HEK293 (cell line): ENCODE measurements around the gene USP32.

Source experiments
- CTCF ChIA-PET: fragments of 350-600 bp; formaldehyde crosslinking; extraction: SDS; loops from one replicate; lab custom pipeline; 2021; ENCODE audit warnings: antibody characterized with exemption; lab: Yijun Ruan, JAX
- POLR2A ChIA-PET: fragments of 300-600 bp; formaldehyde crosslinking; extraction: SDS; loops from one replicate; lab custom pipeline; 2020; ENCODE audit warnings: antibody characterized with exemption, inconsistent platforms; lab: Yijun Ruan, JAX
- H3K27ac ChIP-seq: fragments of 200-500 bp; sonication (Bioruptor generic); 2 replicates; pipeline ENCODE4 v1.5.1; 2014; ENCODE audit warnings: low read depth, low read length, control low read depth, inconsistent platforms; ENCODE audit errors: extremely low read depth
- H3K36me3 ChIP-seq, 2 experiments: fragments of 200-500 bp in 1 of 2; sonication (Bioruptor generic) in 1 of 2; 1 replicate in 1 of 2; 2 replicates in 1 of 2; pipeline ENCODE4 v1.5.1; 2014 to 2017; ENCODE audit warnings: inconsistent platforms in 2 of 2, low read length in 2 of 2; ENCODE audit not compliant: control insufficient read depth in 2 of 2, insufficient read depth in 1 of 2
- H3K4me1 ChIP-seq: fragments of 200-500 bp; sonication (Bioruptor generic); 2 replicates; pipeline ENCODE4 v1.5.1; 2014; ENCODE audit warnings: mild to moderate bottlenecking, low read length, inconsistent platforms; ENCODE audit not compliant: control insufficient read depth, insufficient read depth
- H3K4me3 ChIP-seq: 2 replicates; pipeline ENCODE4 v1.5.1; 2011; ENCODE audit warnings: low read depth, mild to moderate bottlenecking, control low read depth, low read length, moderate library complexity
- H3K9me3 ChIP-seq: fragments of 200-500 bp; sonication (Bioruptor generic); 2 replicates; pipeline ENCODE4 v1.5.1; 2014; ENCODE audit warnings: low read depth, low read length, inconsistent platforms; ENCODE audit not compliant: control insufficient read depth, insufficient read depth
- GLIS1 ChIP-seq: fragments of 450-650 bp; formaldehyde crosslinking; IDR thresholded peaks from 2 replicates; pipeline ENCODE4 v1.5.1; 2016; ENCODE audit warnings: missing biosample characterization, missing genetic modification characterization
- PRDM10 ChIP-seq: fragments of 450-650 bp; formaldehyde crosslinking; IDR thresholded peaks from 2 replicates; pipeline ENCODE4 v1.5.1; 2016; ENCODE audit warnings: missing biosample characterization, missing genetic modification characterization
- SCRT2 ChIP-seq: fragments of 450-650 bp; formaldehyde crosslinking; IDR thresholded peaks from 2 replicates; pipeline ENCODE4 v1.5.1; 2016; ENCODE audit warnings: missing biosample characterization, missing genetic modification characterization
- SETDB1 ChIP-seq: IDR thresholded peaks from one replicate; pipeline ENCODE4 v1.6.1; 2017; ENCODE audit warnings: mild to moderate bottlenecking, low read length, moderate library complexity, mixed read lengths; ENCODE audit not compliant: insufficient read length
- TRIM28 ChIP-seq: IDR thresholded peaks from 2 replicates; pipeline ENCODE4 v1.6.1; 2011; ENCODE audit warnings: low read length, control low read depth, borderline replicate concordance
- ZFP69B ChIP-seq: fragments of 450-650 bp; formaldehyde crosslinking; IDR thresholded peaks from 2 replicates; pipeline ENCODE4 v1.5.1; 2016; ENCODE audit warnings: missing biosample characterization, missing genetic modification characterization
- ZNF112 ChIP-seq: fragments of 450-650 bp; formaldehyde crosslinking; IDR thresholded peaks from 2 replicates; pipeline ENCODE4 v1.5.0; 2017; ENCODE audit warnings: missing biosample characterization, missing genetic modification characterization
- ZNF138 ChIP-seq: fragments of 450-650 bp; formaldehyde crosslinking; IDR thresholded peaks from 2 replicates; pipeline ENCODE4 v1.5.1; 2016; ENCODE audit warnings: missing biosample characterization, missing genetic modification characterization, borderline replicate concordance
- ZNF16 ChIP-seq: fragments of 450-650 bp; formaldehyde crosslinking; IDR thresholded peaks from 2 replicates; pipeline ENCODE4 v1.5.1; 2016; ENCODE audit warnings: low read depth, missing biosample characterization, missing genetic modification characterization
- ZNF184 ChIP-seq: fragments of 450-650 bp; IDR thresholded peaks from 2 replicates; pipeline ENCODE4 v1.5.1; 2018; ENCODE audit warnings: missing biosample characterization, mild to moderate bottlenecking, missing genetic modification characterization
- ZNF19 ChIP-seq: fragments of 450-650 bp; formaldehyde crosslinking; IDR thresholded peaks from 2 replicates; pipeline ENCODE4; 2016; ENCODE audit warnings: missing biosample characterization, missing genetic modification characterization, low read depth
- ZNF221 ChIP-seq: fragments of 450-650 bp; formaldehyde crosslinking; IDR thresholded peaks from 2 replicates; pipeline ENCODE4 v1.5.1; 2017; ENCODE audit warnings: missing biosample characterization, missing genetic modification characterization, borderline replicate concordance
- ZNF335 ChIP-seq: fragments of 450-650 bp; formaldehyde crosslinking; conservative IDR thresholded peaks from 2 replicates; pipeline ENCODE4 v1.5.1; 2016; ENCODE audit warnings: missing biosample characterization, missing genetic modification characterization
- ZNF362 ChIP-seq: fragments of 450-650 bp; formaldehyde crosslinking; IDR thresholded peaks from 2 replicates; pipeline ENCODE4 v1.5.1; 2016; ENCODE audit warnings: missing biosample characterization, missing genetic modification characterization
- ZNF366 ChIP-seq: fragments of 450-650 bp; formaldehyde crosslinking; conservative IDR thresholded peaks from 2 replicates; pipeline ENCODE4 v1.5.1; 2016; ENCODE audit warnings: missing biosample characterization, missing genetic modification characterization
- ZNF555 ChIP-seq: fragments of 450-650 bp; formaldehyde crosslinking; conservative IDR thresholded peaks from 2 replicates; pipeline ENCODE4 v1.5.1; 2017; ENCODE audit warnings: missing biosample characterization, mild to moderate bottlenecking, missing genetic modification characterization, inconsistent platforms
- ZNF558 ChIP-seq: fragments of 450-650 bp; formaldehyde crosslinking; IDR thresholded peaks from 2 replicates; pipeline ENCODE4 v1.5.1; 2016; ENCODE audit warnings: missing biosample characterization, missing genetic modification characterization
- ZNF560 ChIP-seq: fragments of 450-650 bp; formaldehyde crosslinking; IDR thresholded peaks from 2 replicates; pipeline ENCODE4 v1.5.1; 2017; ENCODE audit warnings: missing biosample characterization, missing genetic modification characterization, borderline replicate concordance
- ZNF585B ChIP-seq: fragments of 450-650 bp; formaldehyde crosslinking; IDR thresholded peaks from 2 replicates; pipeline ENCODE4 v1.5.1; 2016; ENCODE audit warnings: missing biosample characterization, missing genetic modification characterization
- ZNF664 ChIP-seq: fragments of 450-650 bp; formaldehyde crosslinking; IDR thresholded peaks from 2 replicates; pipeline ENCODE4 v1.5.1; 2016; ENCODE audit warnings: missing biosample characterization, missing genetic modification characterization
- ZNF692 ChIP-seq: fragments of 450-650 bp; formaldehyde crosslinking; IDR thresholded peaks from 2 replicates; pipeline ENCODE4 v1.5.1; 2016; ENCODE audit warnings: missing biosample characterization, missing genetic modification characterization
- ZSCAN4 ChIP-seq: fragments of 450-650 bp; formaldehyde crosslinking; IDR thresholded peaks from 2 replicates; pipeline ENCODE4 v1.5.1; 2017; ENCODE audit warnings: missing biosample characterization, missing genetic modification characterization
- TF ChIP-seq, protein P1 (sequence below): fragments of 450-650 bp; formaldehyde crosslinking; IDR thresholded peaks from 2 replicates; pipeline ENCODE4 v1.5.1; 2017; ENCODE audit warnings: missing biosample characterization, missing genetic modification characterization

USP32 gene

GRCh38 chr17:60356940-60357339 lies 35.0 kb downstream of the USP32 start (continued):
- TF ChIP-seq ZNF112: no peak
- no peak for TF ChIP-seq ZSCAN4 (tag by site-specific recombination)
- TF ChIP-seq ZNF138 (tag by site-specific recombination): no peak
- TF ChIP-seq ZNF366 (tag by site-specific recombination): 0 out of 2 replicates have a peak, but pooled peaks have one; percentile 4
- TF ChIP-seq, all 188 proteins: peak for 13

GRCh38 chr17:60355663-60356594 lies 36.0 kb downstream of the USP32 start:
- Histone ChIP-seq H3K9me3 (no peaks in the 10 kb centered on the region), H3K36me3 (no peaks in the 10 kb centered on the region)
- CTCF ChIA-PET: interaction anchor here (0.7 kb wide), 1 partner anchor 12 kb away, joined by 4 read pairs; no protein-coding TSS in a partner anchor
- TF ChIP-seq ZNF558 (tag by site-specific recombination) (no peak), ZNF112 (no peak), ZNF560 (tag by site-specific recombination) (no peak), ZNF585B (no peak), SCRT2 (tag by site-specific recombination) (no peak), ZNF184 (tag by site-specific recombination) (no peak), ZNF19 (tag by site-specific recombination) (no peak), SETDB1 (peak; percentile 60), TRIM28 (no peak), ZNF362 (tag by site-specific recombination) (peak; percentile 83)
- TF ChIP-seq, protein P1, sequence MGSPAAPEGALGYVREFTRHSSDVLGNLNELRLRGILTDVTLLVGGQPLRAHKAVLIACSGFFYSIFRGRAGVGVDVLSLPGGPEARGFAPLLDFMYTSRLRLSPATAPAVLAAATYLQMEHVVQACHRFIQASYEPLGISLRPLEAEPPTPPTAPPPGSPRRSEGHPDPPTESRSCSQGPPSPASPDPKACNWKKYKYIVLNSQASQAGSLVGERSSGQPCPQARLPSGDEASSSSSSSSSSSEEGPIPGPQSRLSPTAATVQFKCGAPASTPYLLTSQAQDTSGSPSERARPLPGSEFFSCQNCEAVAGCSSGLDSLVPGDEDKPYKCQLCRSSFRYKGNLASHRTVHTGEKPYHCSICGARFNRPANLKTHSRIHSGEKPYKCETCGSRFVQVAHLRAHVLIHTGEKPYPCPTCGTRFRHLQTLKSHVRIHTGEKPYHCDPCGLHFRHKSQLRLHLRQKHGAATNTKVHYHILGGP: peak; percentile 53; the same call in 1 of the 2 replicates
- TF ChIP-seq, all 188 proteins: peak for 3
- Histone ChIP-seq H3K4me3 (no peak overlapping the region), H3K4me1 (peaks cover 18% of the 10 kb centered on the region), H3K27ac (no peak overlapping the region)
- POLR2A ChIA-PET: interaction anchor here (1.0 kb wide), 1 partner anchor 36 kb away, joined by 3 read pairs; the partner anchor contains the start of gene USP32

- no peaks in the 10 kb centered on the region for H3K36me3 ChIP-seq
- CTCF ChIA-PET: interaction anchor here (0.6 kb wide), 1 partner anchor 658 kb away, joined by 3 read pairs; no protein-coding TSS in a partner anchor
- TF ChIP-seq ZFP69B: peak; percentile 89
- TF ChIP-seq ZNF555 (tag by site-specific recombination): no peak
- no peak for TF ChIP-seq ZNF221 (tag by site-specific recombination)
- no peak for TF ChIP-seq ZNF16
- TF ChIP-seq ZNF692 (tag by site-specific recombination): peak; percentile 86
- TF ChIP-seq GLIS1: no peak
- 0 out of 2 replicates have a peak, but pooled peaks have one; percentile 32 for TF ChIP-seq PRDM10
- no peak for TF ChIP-seq ZNF664 (tag by site-specific recombination)
- TF ChIP-seq ZNF335 (tag by site-specific recombination): no peak
These were observed 37.7 kb downstream of the USP32 start for GRCh38 chr17:60354223-60354622.

More at GRCh38 chr17:60354223-60354622, 37.7 kb downstream of the USP32 start:
- H3K4me1 ChIP-seq: peaks cover 18% of the 10 kb centered on the region
- POLR2A ChIA-PET: no interaction called here
- H3K27ac ChIP-seq: no peak overlapping the region
- H3K4me3 ChIP-seq: no peak overlapping the region
- H3K9me3 ChIP-seq: no peaks in the 10 kb centered on the region
